GM18858 (cell line): ENCODE data around the gene BMP8B.

ENCODE experiments used
- ATAC-seq: cut with Tn5 transposase; IDR thresholded peaks from one replicate; pipeline ENCODE4 v1.9.1; 2021; ENCODE audit not compliant: unreplicated experiment

BMP8B gene

DNA sequence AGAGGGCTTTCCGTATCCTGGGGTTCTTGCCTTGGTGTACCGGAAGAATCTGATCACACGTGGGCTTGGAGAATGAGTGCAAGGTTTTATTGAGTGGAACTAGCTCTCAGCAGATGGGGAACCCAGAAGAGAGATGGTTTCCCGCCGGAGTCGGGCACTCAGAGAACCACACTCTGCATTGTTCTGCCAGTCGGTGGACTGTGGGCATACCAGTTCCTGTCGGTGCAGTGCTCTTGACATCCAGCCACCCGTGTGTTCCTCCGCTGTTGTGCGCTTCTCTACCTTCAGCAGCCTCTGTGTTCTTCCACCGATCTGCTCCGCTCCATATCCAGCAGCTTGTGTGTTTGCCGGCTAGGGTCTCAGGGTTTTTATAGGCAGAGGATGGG is 60.7 kb downstream of the BMP8B start:
- ATAC-seq: no peak

DNA sequence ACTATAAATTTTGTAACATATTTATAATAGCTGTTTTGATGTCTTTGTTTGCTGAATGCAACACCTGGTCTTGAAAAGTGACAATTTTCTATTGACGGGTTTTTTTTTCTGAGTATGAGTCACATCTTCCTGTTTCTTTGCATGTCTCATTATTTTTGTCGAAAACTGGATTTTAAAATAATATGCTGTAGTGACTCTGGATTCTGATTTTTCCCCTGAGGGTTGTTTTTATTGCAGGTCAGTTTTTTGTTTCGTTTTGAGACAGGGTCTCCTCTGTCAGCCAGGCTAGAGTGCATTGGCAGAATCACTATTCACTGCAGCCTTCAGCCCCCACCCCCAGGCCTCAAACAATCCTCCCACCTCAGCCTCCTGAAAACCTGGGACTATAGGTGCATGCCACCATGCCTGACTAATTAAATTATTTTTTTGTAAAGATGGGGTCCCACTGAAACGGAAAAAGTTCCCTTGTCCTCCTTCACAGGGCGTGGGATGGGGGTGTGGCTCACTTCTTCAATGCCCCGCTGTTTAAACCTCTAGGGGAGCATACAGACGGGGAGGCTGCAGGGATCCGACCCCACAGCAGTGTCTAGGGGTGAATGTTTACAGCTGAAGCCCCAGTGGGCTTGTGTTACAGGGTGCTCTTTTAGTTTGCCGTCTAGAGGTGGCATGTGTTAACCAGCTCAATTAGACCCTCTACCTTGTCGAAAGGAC is 61.3 kb downstream of the BMP8B start:
- no peak for ATAC-seq

DNA sequence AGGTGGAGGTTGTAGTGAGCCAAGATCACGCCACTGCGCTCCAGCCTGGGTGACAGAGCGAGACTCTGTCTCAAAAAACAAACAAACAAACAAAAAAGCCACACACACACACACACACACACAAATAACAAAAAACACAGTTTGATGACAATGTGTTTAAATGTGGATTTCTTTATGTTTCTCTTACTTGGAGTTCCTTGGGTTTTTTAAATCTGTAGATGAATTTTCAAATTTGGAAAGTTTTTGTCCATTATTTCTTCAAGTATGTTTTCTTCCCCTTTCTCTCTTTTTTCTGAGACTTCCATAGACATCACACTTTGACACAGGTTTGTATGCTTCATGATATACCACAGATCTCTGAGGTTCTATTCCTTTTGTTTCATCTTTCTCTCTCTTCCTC is 62.1 kb downstream of the BMP8B start:
- ATAC-seq: no peak

DNA sequence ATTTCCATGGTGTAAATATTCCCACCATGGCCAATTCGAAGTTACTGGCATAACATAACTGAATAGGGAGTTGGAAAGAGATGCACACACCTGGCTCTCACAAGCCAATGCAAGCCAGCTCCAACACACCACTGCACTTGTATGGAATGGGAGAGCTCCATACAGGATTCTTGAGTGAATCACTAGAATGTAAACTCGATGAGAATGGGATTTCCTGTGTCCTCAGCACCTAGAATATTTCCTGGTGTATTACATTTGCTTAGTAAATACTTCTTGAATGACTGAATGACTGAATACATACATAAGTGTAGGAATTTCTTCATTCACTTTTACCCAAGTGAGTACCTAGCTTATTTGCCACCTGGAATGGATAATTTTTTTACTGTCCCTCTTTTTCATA is 66.2 kb downstream of the BMP8B start:
- ATAC-seq: no peak

DNA sequence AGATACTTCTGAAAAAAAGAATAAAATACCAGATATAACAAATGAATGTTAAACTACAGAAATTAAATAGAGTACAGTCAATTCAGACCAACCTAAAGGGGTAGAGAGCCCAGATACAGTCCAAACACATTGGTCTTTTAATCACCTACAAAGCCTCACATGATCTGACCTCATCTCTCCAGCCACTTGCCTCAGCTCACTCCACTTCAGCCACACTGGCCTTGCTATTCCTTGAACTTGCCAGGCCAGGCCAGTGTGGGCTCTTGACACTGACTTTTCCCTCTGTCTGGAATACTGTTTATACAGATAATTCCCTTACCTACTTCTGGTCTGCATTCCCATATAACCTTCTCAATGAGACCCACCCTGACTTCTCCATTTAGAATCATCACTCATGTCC is 67.0 kb downstream of the BMP8B start:
- ATAC-seq: no peak

DNA sequence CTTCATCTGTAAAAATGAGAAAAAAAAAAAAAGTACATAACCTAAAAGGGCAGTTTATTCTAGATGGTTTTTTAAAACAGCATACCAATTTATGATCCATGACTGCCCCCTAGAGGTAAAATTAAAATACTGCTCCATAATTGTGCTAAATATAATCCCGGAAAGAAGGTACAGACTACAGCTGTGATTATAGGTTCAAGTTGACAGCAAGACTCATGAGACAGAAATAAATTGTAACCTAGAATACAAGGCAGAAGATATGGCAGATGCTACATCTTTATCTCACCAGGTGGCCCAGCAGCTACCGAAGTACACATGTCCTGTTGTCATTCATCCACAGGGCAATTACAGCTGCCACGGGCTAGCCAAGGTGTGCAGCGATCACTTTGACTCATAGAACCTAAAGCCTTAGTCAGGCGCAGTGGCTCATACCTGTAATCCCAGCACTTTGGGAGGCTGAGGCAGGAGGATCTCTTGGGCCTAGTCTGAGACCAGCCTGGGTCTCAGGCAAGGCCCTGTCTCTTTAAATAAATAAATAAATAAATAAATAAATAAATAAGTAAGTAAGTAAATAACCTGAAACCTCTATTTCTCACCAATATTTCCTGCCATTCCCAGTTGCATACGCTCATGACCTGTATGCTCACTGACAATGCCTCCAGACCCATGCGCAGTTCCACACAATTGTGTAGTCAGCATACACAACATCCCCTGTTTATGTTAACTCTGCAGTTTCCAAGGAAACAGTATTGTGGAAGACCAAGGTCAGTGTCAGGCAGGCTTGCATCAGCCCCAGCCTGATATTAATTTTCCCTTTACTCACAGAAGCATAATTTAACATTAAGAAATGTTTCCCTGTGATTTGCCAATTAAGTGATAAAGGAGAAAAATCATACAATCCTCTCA is 68.3 kb downstream of the BMP8B start:
- no peak for ATAC-seq

DNA sequence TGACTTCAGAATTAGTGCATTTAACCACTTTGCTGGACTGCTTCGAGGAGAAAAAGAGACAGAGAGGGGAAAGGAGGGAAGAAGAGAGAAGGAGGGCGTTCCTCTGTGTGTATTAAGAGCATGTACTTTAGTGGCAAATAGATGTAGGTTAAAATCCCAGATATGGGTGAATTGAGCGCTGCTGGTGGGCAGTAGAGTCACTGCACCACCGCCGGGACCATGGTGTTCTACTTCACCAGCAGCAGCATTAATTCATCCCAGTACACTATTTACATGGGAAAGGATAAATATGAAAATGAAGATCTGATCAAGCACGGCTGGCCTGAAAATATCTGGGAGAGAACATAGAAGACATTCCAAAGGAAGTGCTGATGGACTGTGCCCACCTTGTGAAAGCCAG is 70.9 kb downstream of the BMP8B start:
- no peak for ATAC-seq

DNA sequence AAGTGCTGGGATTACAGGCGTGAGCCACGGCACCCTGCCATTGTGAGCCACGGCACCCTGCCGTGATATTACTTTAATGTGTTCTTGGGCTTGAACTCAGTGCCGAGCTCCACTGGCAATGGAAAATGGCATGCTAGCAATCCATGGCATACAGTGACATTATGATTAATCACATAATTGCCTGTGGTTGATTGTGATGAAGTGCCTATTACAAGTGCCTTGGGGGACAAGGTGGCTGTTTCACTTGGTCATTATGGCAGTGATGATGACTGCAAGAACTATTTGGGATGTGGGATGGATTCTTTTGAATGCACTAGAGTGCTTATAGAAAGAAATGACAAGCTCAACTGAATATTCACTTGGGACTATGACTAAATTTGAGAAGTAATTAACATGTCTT is 75.1 kb downstream of the BMP8B start:
- ATAC-seq: no peak

DNA sequence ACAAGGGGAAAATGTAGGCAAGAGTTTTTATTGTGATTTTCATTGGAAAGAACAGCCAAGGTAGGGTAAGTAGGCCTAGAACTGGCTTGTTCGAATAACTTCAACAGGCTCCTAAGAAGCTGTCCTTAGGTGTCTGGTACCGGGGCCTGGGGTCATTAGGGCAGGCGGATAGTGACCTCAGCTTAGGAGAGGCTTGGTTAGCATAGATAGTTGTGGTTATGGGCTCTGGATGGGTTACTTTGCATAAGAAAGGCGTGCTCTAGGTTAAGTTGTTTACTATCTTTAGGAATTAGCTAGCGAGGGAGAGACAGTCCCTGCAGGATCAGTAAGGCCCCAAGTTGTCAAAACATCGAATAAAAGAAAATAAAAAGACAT is 76.7 kb downstream of the BMP8B start:
- ATAC-seq: no peak

DNA sequence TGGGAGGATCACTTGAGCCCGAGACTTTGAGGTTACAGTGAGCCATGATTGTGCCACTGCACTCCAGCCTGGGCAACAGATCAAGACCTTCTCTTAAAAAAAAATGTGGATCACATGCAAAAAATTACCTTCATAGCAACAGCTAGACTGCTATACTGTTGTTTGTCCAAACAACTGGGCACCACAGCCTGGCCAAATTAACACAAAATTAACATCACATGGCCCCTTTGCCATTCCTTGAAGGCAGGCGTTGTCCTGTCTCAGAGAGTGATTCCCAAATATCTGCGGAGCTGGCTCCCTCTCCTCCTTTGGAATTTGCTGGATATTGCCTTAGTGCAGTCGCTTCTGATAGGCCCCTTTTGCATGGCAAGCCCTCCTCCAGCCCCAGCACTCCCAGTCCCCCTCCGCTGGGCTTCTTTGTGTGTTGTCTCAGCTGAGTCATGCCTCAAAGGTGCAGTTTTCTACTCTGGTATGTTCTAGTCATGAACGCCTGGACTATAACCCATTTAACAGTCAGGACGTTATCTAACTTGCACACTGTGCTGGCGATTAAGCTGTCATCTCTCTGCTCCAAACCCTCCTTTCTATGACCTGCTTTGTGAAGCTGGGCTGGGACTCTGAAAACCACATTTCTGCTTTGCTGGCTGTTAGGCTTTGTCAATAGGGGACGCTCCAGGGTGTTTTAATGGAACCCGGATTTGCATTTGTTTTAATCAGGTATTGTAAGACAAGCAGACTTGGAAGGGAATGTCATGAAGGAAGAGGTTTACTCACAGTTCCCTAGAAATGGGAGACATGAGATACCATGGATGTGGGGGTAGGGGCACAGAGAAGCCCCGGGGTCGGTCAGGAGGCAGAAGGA is 77.3 kb downstream of the BMP8B start:
- no peak for ATAC-seq

DNA sequence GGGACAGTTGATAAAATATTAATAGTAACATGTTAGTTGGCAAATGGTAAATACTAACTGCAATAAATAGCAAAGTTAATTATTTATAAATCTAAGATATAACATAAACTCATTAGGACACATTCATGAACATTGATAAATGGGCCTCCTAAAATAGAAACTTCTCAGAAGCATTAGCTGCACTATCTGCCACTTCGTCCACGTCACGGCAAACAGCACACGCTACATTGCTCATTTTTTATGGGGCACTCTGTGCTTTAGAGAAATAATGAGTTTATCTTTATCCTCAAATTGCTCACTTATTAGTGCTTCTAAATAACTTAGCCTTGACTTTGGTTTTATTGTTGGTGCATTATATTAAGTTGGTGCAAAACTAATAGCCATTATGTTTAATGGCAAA is 81.2 kb downstream of the BMP8B start:
- no peak for ATAC-seq
